SK-N-MC (cell line): ENCODE results near the gene GPR82.

Source experiments
- DNase-seq: peaks from one replicate; pipeline ENCODE4 v3.0.0-alpha.2; 2011; ENCODE audit warnings: low read depth, low spot score
- H3K27ac ChIP-seq: fragments of 200-600 bp; sonication (generic); 2 replicates; pipeline ENCODE4 v1.5.1; 2016; ENCODE audit warnings: mixed run types
- H3K36me3 ChIP-seq: fragments of 200-600 bp; sonication (generic); 2 replicates; pipeline ENCODE4 v1.6.1; 2017; ENCODE audit warnings: antibody characterized with exemption, low read length, mixed read lengths; ENCODE audit not compliant: insufficient read depth
- H3K4me3 ChIP-seq: fragments of 200-600 bp; sonication (generic); 2 replicates; pipeline ENCODE4 v1.5.1; 2016
- H3K9ac ChIP-seq: fragments of 200-600 bp; sonication (generic); 2 replicates; pipeline ENCODE4 v1.8.0; 2017; ENCODE audit warnings: mixed run types, mixed read lengths; ENCODE audit not compliant: insufficient read length
- H3K9me3 ChIP-seq: fragments of 200-600 bp; sonication (generic); 2 replicates; pipeline ENCODE4 v1.6.1; 2017; ENCODE audit warnings: low read depth, mild to moderate bottlenecking, antibody characterized with exemption, low read length, moderate library complexity, mixed read lengths
- EZH2 ChIP-seq: fragments of 200-600 bp; sonication (generic); IDR thresholded peaks from one replicate; pipeline ENCODE4 v1.6.1; 2017; ENCODE audit warnings: antibody characterized with exemption
- FOXP2 ChIP-seq: optimal IDR thresholded peaks from 2 replicates; pipeline ENCODE3; 2011; ENCODE audit warnings: mild to moderate bottlenecking, moderate library complexity; ENCODE audit not compliant: insufficient read depth; ENCODE audit errors: extremely low read length, control extremely low read depth
- POLR2AphosphoS5 ChIP-seq: IDR thresholded peaks from 2 replicates; pipeline ENCODE4 v1.6.1; 2012; ENCODE audit warnings: mild to moderate bottlenecking, low read depth, low read length, borderline replicate concordance

The GPR82 gene

GRCh38 chrX:41692162-41692749, 31.7 kb upstream of the GPR82 start:
- H3K4me3 ChIP-seq, result no peak overlapping the region
- TF ChIP-seq POLR2AphosphoS5 (no peak), FOXP2 (no peak), EZH2 (no peak)
- H3K9ac ChIP-seq, result no peak overlapping the region
- H3K27ac ChIP-seq, result no peak overlapping the region
- H3K9me3 ChIP-seq, result no peaks in the 10 kb centered on the region
- H3K36me3 ChIP-seq, result no peaks in the 10 kb centered on the region
- peak; percentile 30 for DNase-seq

- H3K36me3 ChIP-seq, result no peaks in the 10 kb centered on the region
- TF ChIP-seq FOXP2 (no peak), EZH2 (no peak), POLR2AphosphoS5 (no peak)
- H3K9ac ChIP-seq, result no peak overlapping the region
- no peak overlapping the region for H3K4me3 ChIP-seq
- DNase-seq, result no peak
- H3K9me3 ChIP-seq, result no peaks in the 10 kb centered on the region
- no peak overlapping the region for H3K27ac ChIP-seq
These were observed 31.0 kb upstream of the GPR82 start for GRCh38 chrX:41693024-41693423.

- Histone ChIP-seq H3K27ac (no peak overlapping the region), H3K9me3 (no peaks in the 10 kb centered on the region), H3K36me3 (no peaks in the 10 kb centered on the region), H3K4me3 (no peak overlapping the region), H3K9ac (no peak overlapping the region)
- TF ChIP-seq FOXP2 (no peak), POLR2AphosphoS5 (no peak), EZH2 (no peak)
- DNase-seq, result no peak
These were observed 28.6 kb upstream of the GPR82 start for GRCh38 chrX:41695426-41695825.

DNA sequence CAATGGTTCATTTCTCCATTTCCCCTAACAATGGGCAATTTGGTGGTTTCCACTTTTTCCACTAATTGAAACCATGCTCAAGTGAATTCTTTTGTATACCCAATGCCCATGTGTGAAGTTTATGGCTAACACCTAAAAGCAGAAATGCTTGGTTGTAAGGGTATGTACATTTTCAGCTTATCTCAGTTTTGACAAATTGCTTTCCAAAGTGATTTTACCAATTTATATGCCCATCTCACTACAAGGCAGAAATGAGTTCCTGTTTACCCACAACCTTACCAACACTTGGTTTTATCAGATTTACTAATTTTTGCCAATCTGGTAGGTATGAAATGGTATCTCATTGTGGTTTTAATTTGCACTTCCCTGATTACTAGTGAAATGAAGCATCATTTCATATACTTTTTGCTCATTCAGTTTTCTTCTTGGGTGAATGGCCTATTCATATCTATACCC, 20.4 kb upstream of the GPR82 start:
- Histone ChIP-seq H3K9ac (no peak overlapping the region), H3K4me3 (no peak overlapping the region), H3K36me3 (no peaks in the 10 kb centered on the region), H3K27ac (no peak overlapping the region), H3K9me3 (no peaks in the 10 kb centered on the region)
- no peak for TF ChIP-seq FOXP2
- no peak for TF ChIP-seq POLR2AphosphoS5
- no peak for TF ChIP-seq EZH2
- no peak for DNase-seq

DNA sequence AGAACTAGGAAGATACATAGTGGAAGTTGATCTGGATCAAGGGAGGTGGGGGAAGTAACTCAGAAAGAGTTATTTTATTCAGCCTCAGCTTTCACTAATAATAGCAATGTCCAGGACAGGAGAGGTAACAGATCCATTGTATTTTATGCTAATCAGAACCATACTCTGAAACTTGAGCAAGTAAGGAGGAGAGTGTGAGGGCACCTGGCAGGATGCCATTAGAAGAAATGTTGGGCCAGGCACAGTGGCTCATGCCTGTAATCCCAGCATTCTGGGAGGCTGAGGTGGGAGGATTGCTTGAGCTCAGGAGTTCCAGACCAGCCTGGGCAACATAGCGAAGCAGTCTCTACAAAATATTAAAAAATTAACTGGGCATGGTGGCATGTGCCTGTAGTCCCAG, 18.9 kb upstream of the GPR82 start:
- no peak for DNase-seq
- Histone ChIP-seq H3K27ac (no peak overlapping the region), H3K36me3 (no peaks in the 10 kb centered on the region), H3K9ac (no peak overlapping the region), H3K4me3 (no peak overlapping the region), H3K9me3 (no peaks in the 10 kb centered on the region)
- TF ChIP-seq EZH2 (no peak), POLR2AphosphoS5 (no peak), FOXP2 (no peak)

- Histone ChIP-seq H3K9ac (no peak overlapping the region), H3K27ac (no peak overlapping the region), H3K9me3 (no peaks in the 10 kb centered on the region), H3K36me3 (no peaks in the 10 kb centered on the region), H3K4me3 (no peak overlapping the region)
- DNase-seq, result no peak
- TF ChIP-seq FOXP2 (no peak), EZH2 (no peak), POLR2AphosphoS5 (no peak)
These were observed 18.2 kb upstream of the GPR82 start for GRCh38 chrX:41705680-41706374.

DNA sequence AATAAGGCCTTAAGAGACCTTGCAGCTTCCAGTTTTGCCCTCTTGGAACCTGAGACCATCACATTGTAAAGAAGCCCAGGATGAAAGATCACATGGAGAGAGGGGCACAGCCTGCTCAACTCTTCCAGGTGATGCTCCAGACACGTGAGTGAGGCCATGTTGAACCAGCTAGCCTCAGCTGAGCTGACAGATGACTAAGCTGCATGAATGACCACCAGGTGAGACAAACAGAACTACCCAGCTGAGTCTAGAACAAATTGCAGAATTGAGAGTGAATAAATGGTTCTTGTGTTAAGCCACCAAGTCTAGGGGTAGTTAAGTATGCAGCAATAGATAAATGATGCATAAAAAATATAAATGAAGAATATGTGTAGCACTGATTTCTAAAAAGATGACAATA, 16.8 kb upstream of the GPR82 start:
- Histone ChIP-seq H3K9ac (no peak overlapping the region), H3K4me3 (no peak overlapping the region), H3K9me3 (no peaks in the 10 kb centered on the region), H3K36me3 (no peaks in the 10 kb centered on the region), H3K27ac (no peak overlapping the region)
- no peak for DNase-seq
- no peak for TF ChIP-seq EZH2
- TF ChIP-seq FOXP2, result no peak
- TF ChIP-seq POLR2AphosphoS5, result no peak

DNA sequence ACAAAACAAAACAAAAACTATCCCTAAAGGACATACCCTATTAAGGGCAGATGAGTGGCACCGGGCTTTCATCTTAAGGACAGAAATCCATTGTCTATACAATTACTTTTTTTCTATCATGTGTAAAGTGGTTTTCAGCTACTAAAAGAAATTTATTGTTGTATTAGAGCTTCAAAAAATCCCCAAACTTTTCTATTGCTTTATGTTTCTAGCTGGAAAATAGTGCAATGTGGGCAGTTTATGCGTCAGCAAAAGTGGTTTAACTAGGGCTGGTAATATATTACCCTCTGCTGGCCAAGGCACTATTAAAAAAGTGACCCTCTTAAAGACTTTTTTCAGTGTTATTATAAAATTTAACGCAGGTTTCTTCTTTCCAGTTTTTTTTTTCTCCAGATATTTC, 15.5 kb upstream of the GPR82 start:
- Histone ChIP-seq H3K27ac (no peak overlapping the region), H3K4me3 (no peak overlapping the region), H3K36me3 (no peaks in the 10 kb centered on the region), H3K9me3 (no peaks in the 10 kb centered on the region), H3K9ac (no peak overlapping the region)
- TF ChIP-seq POLR2AphosphoS5 (no peak), EZH2 (no peak), FOXP2 (no peak)
- DNase-seq, result no peak

- H3K9me3 ChIP-seq, result no peaks in the 10 kb centered on the region
- no peaks in the 10 kb centered on the region for H3K36me3 ChIP-seq
- DNase-seq, result no peak
- H3K4me3 ChIP-seq, result no peak overlapping the region
- no peak overlapping the region for H3K9ac ChIP-seq
- TF ChIP-seq POLR2AphosphoS5 (no peak), FOXP2 (no peak), EZH2 (no peak)
- H3K27ac ChIP-seq, result no peak overlapping the region
These were observed 12.8 kb upstream of the GPR82 start for GRCh38 chrX:41711021-41711667.
